Muscle of leg (tissue), 11 donors: ENCODE measurements around the gene GLOD5. TPM values are rescaled to one million over a fixed set of nuclear protein-coding genes. Genes with fewer than 3 reads are reported as not detected.
"Not testable (repeated sequence)": the region's sequence is repeated elsewhere in the genome, so short reads cannot be mapped to it uniquely, and the experiment has no call there.

Experiments used
- DNase-seq: peaks from one replicate; pipeline ENCODE4 v3.0.0; 2013
- H3K27ac ChIP-seq: one replicate; pipeline ENCODE4 v1.5.1; 2013; ENCODE audit warnings: mild to moderate bottlenecking, low read length, control low read depth
- H3K27me3 ChIP-seq: one replicate; pipeline ENCODE4 v1.6.1; 2013; ENCODE audit warnings: low read length; ENCODE audit not compliant: control insufficient read depth, insufficient read depth
- H3K36me3 ChIP-seq: one replicate; pipeline ENCODE4 v1.6.1; 2013; ENCODE audit warnings: low read length; ENCODE audit not compliant: control insufficient read depth, insufficient read depth
- H3K4me1 ChIP-seq: one replicate; pipeline ENCODE4 v1.6.1; 2013; ENCODE audit warnings: low read length; ENCODE audit not compliant: control insufficient read depth, insufficient read depth
- H3K4me3 ChIP-seq: one replicate; pipeline ENCODE4 v1.5.1; 2013; ENCODE audit warnings: low read length, control low read depth
- H3K9me3 ChIP-seq: replicated peaks from 2 replicates; pipeline ENCODE4 v1.6.1; 2013; ENCODE audit warnings: low read depth, low read length; ENCODE audit not compliant: control insufficient read depth
- WGBS: methylation state at CpG from one replicate; pipeline ENCODE4 v1.1.5; 2013; ENCODE audit warnings: missing lambda C conversion rate; ENCODE audit not compliant: insufficient coverage; 5-methylcytosine and 5-hydroxymethylcytosine counted together
- polyA plus RNA-seq, 8 donors: library from polyadenylated mRNA; unstranded; fragments of 120-200 nt; gene quantifications; one replicate each; pipeline versions ENCODE4 v1.2.1 to v1.2.3, GENCODE V29; 2013; ENCODE audit warnings: inconsistent platforms in 1 of 8, low replicate concordance in 1 of 8; ENCODE audit not compliant: insufficient read length in 8 of 8, insufficient read depth in 1 of 8
- total RNA-seq: library from RNA; stranded (reverse); fragments of 120-200 nt; gene quantifications from one replicate; pipeline ENCODE4 v1.2.4, GENCODE V29; 2013

GLOD5 gene
- total and polyA plus RNA-seq, 9 donors = 0.50 TPM; not detected in 8

DNA sequence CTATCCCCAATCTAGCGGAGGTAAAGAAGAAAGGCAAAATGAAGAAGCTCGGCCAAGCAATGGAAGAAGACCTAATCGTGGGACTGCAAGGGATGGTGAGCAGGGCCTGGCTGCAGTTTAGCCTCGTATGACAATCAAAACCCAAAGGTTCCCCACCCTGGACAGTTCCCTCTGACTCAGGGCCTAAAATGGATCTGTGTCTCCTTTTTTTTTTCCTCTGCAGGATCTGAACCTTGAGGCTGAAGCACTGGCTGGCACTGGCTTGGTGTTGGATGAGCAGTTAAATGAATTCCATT, 41.3 kb downstream of the GLOD5 start:
- Histone ChIP-seq H3K27ac (peak overlapping the region; percentile 100), H3K4me3 (peak overlapping the region; percentile 74), H3K36me3 (peaks cover 21% of the 10 kb centered on the region), H3K27me3 (no peaks in the 10 kb centered on the region), H3K9me3 (no peaks in the 10 kb centered on the region), H3K4me1 (peaks cover 11% of the 10 kb centered on the region)
- 52% methylated on average over 4 of the region's 4 CpGs for WGBS
- DNase-seq = peak; percentile 10

DNA sequence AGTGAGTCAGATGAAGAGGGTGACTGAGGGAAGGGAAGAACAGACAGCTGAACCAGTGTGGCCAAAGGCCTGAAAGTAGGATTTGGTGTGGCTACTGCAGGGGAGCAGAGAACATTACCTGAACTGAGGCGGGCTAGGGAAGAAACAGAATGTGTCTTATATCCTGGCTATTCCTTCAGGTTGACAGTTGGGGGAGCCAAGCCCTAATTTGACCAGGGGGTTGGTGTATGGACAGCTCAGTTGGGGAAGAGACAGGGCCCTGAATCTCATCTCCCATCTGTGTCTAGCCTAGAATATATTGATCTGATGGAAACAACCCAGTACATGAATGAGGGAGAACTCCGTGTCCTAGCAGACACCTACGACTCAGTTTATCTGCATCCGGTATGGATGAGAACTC, 44.5 kb downstream of the GLOD5 start:
- peaks cover 21% of the 10 kb centered on the region for H3K36me3 ChIP-seq
- 71% methylated on average over 1 of the region's 4 CpGs for WGBS
- peaks cover 7% of the 10 kb centered on the region for H3K4me1 ChIP-seq
- no peaks in the 10 kb centered on the region for H3K9me3 ChIP-seq
- no peaks in the 10 kb centered on the region for H3K27me3 ChIP-seq
- DNase-seq = no peak
- H3K27ac ChIP-seq = no peak overlapping the region
- H3K4me3 ChIP-seq = no peak overlapping the region

DNA sequence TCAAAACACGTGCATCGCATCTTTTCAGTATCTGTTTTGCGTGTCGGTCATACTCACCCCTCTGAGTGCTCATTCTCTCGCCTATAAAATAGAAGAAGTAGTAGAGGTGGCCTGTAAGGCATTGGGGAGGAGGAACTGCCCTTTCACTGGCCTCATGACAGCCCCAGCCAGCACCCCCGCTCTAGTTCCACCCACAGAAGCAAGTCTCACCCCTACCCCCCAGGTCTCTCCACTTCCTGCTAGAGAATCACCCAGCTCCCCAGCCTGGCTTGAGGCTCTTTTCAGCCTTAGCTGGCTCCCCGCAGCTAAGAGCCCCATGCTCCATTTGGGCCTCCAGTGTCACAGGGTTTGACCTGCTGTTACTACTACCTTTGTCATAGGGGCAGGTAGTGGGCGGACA, 52.1 kb downstream of the GLOD5 start:
- H3K27ac ChIP-seq = no peak overlapping the region
- H3K27me3 ChIP-seq = no peaks in the 10 kb centered on the region
- H3K4me1 ChIP-seq = no peaks in the 10 kb centered on the region
- H3K4me3 ChIP-seq = no peak overlapping the region
- peak; percentile 10 for DNase-seq
- WGBS = 91% methylated on average over 1 of the region's 8 CpGs
- peaks cover 38% of the 10 kb centered on the region for H3K36me3 ChIP-seq
- no peaks in the 10 kb centered on the region for H3K9me3 ChIP-seq

DNA sequence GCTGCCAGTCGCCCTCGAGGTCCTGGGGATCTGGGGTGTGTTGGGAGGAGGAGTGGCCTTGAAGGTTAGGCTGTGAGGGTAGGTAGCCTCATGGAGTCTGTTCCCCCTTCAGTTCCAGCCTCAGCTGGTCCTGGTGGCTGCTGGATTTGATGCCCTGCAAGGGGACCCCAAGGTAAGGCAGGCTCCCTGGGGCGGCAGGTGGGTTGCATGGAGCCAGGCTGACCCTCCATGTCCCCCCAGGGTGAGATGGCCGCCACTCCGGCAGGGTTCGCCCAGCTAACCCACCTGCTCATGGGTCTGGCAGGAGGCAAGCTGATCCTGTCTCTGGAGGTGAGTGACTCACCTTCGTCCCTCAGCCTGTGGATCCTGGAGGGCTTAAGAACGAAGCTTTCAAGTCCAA, 53.2 kb downstream of the GLOD5 start:
- H3K4me1 ChIP-seq = no peaks in the 10 kb centered on the region
- WGBS = 90% methylated on average over 8 of the region's 8 CpGs
- H3K9me3 ChIP-seq = no peaks in the 10 kb centered on the region
- peaks cover 39% of the 10 kb centered on the region for H3K36me3 ChIP-seq
- no peaks in the 10 kb centered on the region for H3K27me3 ChIP-seq
- no peak for DNase-seq
- no peak overlapping the region for H3K27ac ChIP-seq
- H3K4me3 ChIP-seq = no peak overlapping the region

DNA sequence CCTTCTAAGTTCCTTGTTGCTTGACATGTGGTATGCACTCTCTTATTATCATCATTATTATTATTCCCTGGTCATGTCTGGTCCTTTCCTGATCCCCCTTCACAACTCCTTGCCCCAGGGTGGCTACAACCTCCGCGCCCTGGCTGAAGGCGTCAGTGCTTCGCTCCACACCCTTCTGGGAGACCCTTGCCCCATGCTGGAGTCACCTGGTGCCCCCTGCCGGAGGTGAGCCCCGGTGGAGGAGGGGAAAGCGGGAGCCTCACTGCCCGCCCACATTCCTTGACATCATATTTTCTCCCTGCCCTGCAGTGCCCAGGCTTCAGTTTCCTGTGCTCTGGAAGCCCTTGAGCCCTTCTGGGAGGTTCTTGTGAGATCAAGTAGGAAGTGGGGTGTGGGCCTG, 53.7 kb downstream of the GLOD5 start:
- Histone ChIP-seq H3K27ac (no peak overlapping the region), H3K36me3 (peaks cover 44% of the 10 kb centered on the region), H3K27me3 (no peaks in the 10 kb centered on the region), H3K4me1 (no peaks in the 10 kb centered on the region), H3K9me3 (no peaks in the 10 kb centered on the region), H3K4me3 (no peak overlapping the region)
- no peak for DNase-seq
- WGBS = 84% methylated on average over 6 of the region's 8 CpGs

DNA sequence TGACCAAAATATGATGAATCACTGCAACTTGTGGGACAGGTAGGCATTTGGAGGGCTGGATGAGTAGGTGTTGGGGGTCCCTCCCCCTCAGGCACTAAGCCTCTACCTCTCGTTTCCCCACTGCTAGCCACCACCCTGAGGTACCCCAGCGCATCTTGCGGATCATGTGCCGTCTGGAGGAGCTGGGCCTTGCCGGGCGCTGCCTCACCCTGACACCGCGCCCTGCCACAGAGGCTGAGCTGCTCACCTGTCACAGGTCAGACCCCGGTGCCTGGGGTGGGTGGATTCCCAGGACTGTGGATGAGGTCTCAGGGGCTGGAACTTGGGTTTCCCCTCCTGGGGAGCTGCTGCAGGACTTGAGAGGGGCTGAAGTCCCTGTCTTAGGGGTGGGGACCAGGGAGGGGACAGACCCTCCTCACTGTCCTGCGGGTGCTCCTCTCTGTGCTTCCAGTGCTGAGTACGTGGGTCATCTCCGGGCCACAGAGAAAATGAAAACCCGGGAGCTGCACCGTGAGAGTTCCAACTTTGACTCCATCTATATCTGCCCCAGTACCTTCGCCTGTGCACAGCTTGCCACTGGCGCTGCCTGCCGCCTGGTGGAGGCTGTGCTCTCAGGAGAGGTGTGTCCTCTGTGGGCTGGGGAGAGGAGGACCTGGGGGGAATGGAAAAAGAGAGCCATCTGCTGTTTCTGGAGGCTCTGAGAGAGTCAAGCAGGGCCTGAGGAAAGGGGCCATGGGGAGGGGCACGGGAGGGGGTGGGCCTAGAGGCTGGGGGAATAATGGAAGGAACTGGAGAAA, 54.7 kb downstream of the GLOD5 start:
- Histone ChIP-seq H3K27ac (no peak overlapping the region), H3K4me3 (no peak overlapping the region), H3K9me3 (no peaks in the 10 kb centered on the region), H3K36me3 (peaks cover 47% of the 10 kb centered on the region), H3K4me1 (no peaks in the 10 kb centered on the region), H3K27me3 (no peaks in the 10 kb centered on the region)
- DNase-seq = no peak
- 94% methylated on average over 14 of the region's 18 CpGs for WGBS

DNA sequence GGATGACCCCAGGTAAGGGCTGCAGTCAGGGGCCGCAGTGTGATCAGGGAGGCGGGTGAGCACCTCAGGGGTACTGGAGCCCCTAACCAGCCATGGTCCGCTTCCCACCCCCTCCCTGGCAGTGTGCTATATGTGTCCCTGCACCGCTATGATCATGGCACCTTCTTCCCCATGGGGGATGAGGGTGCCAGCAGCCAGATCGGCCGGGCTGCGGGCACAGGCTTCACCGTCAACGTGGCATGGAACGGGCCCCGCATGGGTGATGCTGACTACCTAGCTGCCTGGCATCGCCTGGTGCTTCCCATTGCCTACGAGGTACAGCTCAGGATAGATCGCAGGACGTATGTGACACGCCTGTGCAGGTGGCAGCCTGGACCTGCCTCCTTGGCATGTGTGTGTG, 56.6 kb downstream of the GLOD5 start:
- Histone ChIP-seq H3K27ac (no peak overlapping the region), H3K36me3 (peaks cover 57% of the 10 kb centered on the region), H3K4me1 (no peaks in the 10 kb centered on the region), H3K4me3 (no peak overlapping the region), H3K9me3 (no peaks in the 10 kb centered on the region), H3K27me3 (no peaks in the 10 kb centered on the region)
- 92% methylated on average over 15 of the region's 16 CpGs for WGBS
- DNase-seq = no peak

DNA sequence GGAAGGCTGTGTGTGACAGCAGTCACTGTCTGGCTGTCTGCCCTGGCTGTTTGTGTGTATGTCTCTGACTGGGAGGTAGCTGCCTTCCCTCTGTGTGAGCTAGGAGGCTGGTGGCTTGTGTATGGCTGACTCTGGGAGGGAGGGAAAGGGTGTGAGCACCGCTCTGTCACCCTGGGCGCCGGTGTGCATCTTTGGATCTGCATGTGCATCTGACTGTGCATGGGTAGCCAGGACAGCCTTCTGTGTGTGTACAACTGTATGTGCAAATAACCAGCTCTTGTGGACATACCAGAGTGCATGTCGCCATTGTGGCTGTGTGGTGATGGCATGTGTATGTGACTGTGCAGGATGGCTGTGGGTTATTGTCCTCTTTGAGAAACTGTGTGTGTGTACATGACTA, 57.3 kb downstream of the GLOD5 start:
- no peak for DNase-seq
- Histone ChIP-seq H3K27me3 (no peaks in the 10 kb centered on the region), H3K4me1 (no peaks in the 10 kb centered on the region), H3K36me3 (peaks cover 58% of the 10 kb centered on the region), H3K9me3 (no peaks in the 10 kb centered on the region), H3K27ac (no peak overlapping the region), H3K4me3 (no peak overlapping the region)
- WGBS = 97% methylated on average over 4 of the region's 4 CpGs

DNA sequence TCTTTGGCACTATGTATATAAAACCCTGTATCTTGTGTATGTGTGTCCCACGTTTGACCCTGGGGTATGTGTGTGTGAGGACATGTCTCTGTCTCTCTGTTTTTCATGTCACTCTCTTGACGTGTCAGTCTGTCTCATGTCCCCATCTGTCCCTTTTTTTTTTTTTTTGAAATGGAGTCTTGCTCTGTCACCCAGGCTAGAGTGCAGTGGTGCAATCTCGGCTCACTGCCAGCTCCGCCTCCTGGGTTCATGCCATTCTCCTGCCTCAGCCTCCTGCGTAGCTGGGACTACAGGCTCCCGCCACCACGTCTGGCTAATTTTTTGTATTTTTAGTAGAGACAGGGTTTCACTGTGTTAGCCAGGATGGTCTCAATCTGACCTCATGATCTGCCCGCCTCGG, 57.8 kb downstream of the GLOD5 start:
- not testable (repeated sequence) for DNase-seq, H3K4me3 ChIP-seq, H3K4me1 ChIP-seq, H3K27me3 ChIP-seq, H3K27ac ChIP-seq, H3K9me3 ChIP-seq
- WGBS = 84% methylated on average over 5 of the region's 9 CpGs
- peaks cover 58% of the 10 kb centered on the region for H3K36me3 ChIP-seq

DNA sequence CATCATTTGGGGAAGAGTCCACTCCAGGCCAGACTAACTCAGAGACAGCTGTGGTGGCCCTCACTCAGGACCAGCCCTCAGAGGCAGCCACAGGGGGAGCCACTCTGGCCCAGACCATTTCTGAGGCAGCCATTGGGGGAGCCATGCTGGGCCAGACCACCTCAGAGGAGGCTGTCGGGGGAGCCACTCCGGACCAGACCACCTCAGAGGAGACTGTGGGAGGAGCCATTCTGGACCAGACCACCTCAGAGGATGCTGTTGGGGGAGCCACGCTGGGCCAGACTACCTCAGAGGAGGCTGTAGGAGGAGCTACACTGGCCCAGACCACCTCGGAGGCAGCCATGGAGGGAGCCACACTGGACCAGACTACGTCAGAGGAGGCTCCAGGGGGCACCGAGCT, 61.5 kb downstream of the GLOD5 start:
- DNase-seq = no peak
- no peaks in the 10 kb centered on the region for H3K4me1 ChIP-seq
- peaks cover 8% of the 10 kb centered on the region for H3K9me3 ChIP-seq
- H3K27me3 ChIP-seq = peaks cover 30% of the 10 kb centered on the region
- no peak overlapping the region for H3K27ac ChIP-seq
- no peak overlapping the region for H3K4me3 ChIP-seq
- WGBS = 74% methylated on average over 5 of the region's 6 CpGs
- peaks cover 42% of the 10 kb centered on the region for H3K36me3 ChIP-seq
